Endothelial cell of umbilical vein (primary cell): ENCODE results near the gene OSBPL10. TPM values are rescaled to one million over a fixed set of nuclear protein-coding genes. Genes with fewer than 3 reads are reported as not detected.

Source experiments
- BruUV-seq: library from RNA; stranded (reverse); fragments of 400-500 nt; replicated peaks from 2 replicates; lab custom pipeline; 2021; lab: Mats Ljungman, UMichigan
- CTCF ChIA-PET: fragments of 300-600, 350-600 bp; sonication (Branson Sonifier 250); formaldehyde crosslinking; loops from one replicate; lab custom pipeline; 2021; ENCODE audit warnings: antibody characterized with exemption, inconsistent platforms; lab: Charles Lee
- POLR2A ChIA-PET: fragments of 300-600, 350-600 bp; sonication (Branson Sonifier 250); formaldehyde crosslinking; loops from one replicate; lab custom pipeline; 2021; ENCODE audit warnings: antibody characterized with exemption, inconsistent platforms; lab: Charles Lee
- DNase-seq: peaks from one replicate; pipeline ENCODE4 v3.0.0-alpha.2; 2011; ENCODE audit warnings: low read depth, low spot score
- FAIRE-seq: peaks from 2 replicates; lab custom pipeline; 2011; peaks lifted over from hg19 to GRCh38; lab: Jason Lieb, UNC
- H2AFZ ChIP-seq: 2 replicates; pipeline ENCODE4 v1.6.0; 2012; ENCODE audit warnings: low read depth, low read length, control low read depth, inconsistent platforms
- H3K27ac ChIP-seq: 2 replicates; pipeline ENCODE4 v1.5.1; 2011; ENCODE audit warnings: low read depth, mild to moderate bottlenecking, control low read depth, low read length, moderate library complexity; ENCODE audit not compliant: insufficient read depth
- H3K27me3 ChIP-seq, 2 experiments: 2 replicates each; pipeline versions ENCODE4 v1.6.0 to v1.6.1; 2011; ENCODE audit warnings: low read length in 2 of 2, mixed read lengths in 1 of 2; ENCODE audit not compliant: control insufficient read depth in 2 of 2, insufficient read depth in 2 of 2
- H3K36me3 ChIP-seq, 2 experiments: 2 replicates in 1 of 2; 3 replicates in 1 of 2; pipeline ENCODE4 v1.5.1; 2011; ENCODE audit warnings: low read length in 2 of 2, mild to moderate bottlenecking in 1 of 2, moderate library complexity in 1 of 2; ENCODE audit not compliant: control insufficient read depth in 2 of 2, insufficient read depth in 2 of 2; ENCODE audit errors: extremely low read depth in 1 of 2
- H3K4me1 ChIP-seq: 3 replicates; pipeline ENCODE4 v1.5.1; 2011; ENCODE audit warnings: mild to moderate bottlenecking, low read length; ENCODE audit not compliant: control insufficient read depth, insufficient read depth; ENCODE audit errors: extremely low read depth
- H3K4me2 ChIP-seq: 2 replicates; pipeline ENCODE4 v1.6.1; 2011; ENCODE audit warnings: low read length, control low read depth, mixed read lengths; ENCODE audit not compliant: insufficient read depth
- H3K4me3 ChIP-seq, 3 experiments: fragments of 200-600 bp in 1 of 3; sonication (generic), shearing (Covaris generic) in 1 of 3; replicated peaks in 1 of 3; 2 replicates each; pipeline ENCODE4 v1.5.1; 2011 to 2016; ENCODE audit warnings: control low read depth in 3 of 3, low read length in 3 of 3, mild to moderate bottlenecking in 2 of 3, inconsistent platforms in 1 of 3, low read depth in 1 of 3, moderate library complexity in 1 of 3; ENCODE audit not compliant: insufficient read depth in 1 of 3
- H3K79me2 ChIP-seq: 2 replicates; pipeline ENCODE4 v1.6.0; 2012; ENCODE audit warnings: low read length, inconsistent platforms; ENCODE audit not compliant: control insufficient read depth, insufficient read depth
- H3K9ac ChIP-seq: replicated peaks from 2 replicates; pipeline ENCODE3; 2011; ENCODE audit warnings: low read length, control low read depth; ENCODE audit not compliant: insufficient read depth; ENCODE audit errors: extremely low read depth
- H3K9me1 ChIP-seq: replicated peaks from 3 replicates; pipeline ENCODE4 v1.6.0; 2011; ENCODE audit warnings: mild to moderate bottlenecking, low read length; ENCODE audit not compliant: control insufficient read depth, insufficient read depth; ENCODE audit errors: extremely low read depth
- H3K9me3 ChIP-seq: replicated peaks from 2 replicates; pipeline ENCODE4 v1.5.1; 2012; ENCODE audit warnings: low read length, inconsistent platforms; ENCODE audit not compliant: control insufficient read depth, insufficient read depth
- H4K20me1 ChIP-seq: replicated peaks from 2 replicates; pipeline ENCODE3; 2011; ENCODE audit warnings: mild to moderate bottlenecking, low read length; ENCODE audit not compliant: control insufficient read depth, insufficient read depth; ENCODE audit errors: extremely low read depth
- CTCF ChIP-seq, 2 donors: IDR thresholded peaks; 1 replicate in 1 of 2; 2 replicates in 1 of 2; pipeline ENCODE4 v1.5.1; 2011; ENCODE audit warnings: low read length in 2 of 2, mild to moderate bottlenecking in 2 of 2, moderate library complexity in 2 of 2, control low read depth in 1 of 2, inconsistent platforms in 1 of 2, low read depth in 1 of 2; ENCODE audit not compliant: insufficient read depth in 1 of 2; ENCODE audit errors: extremely low read depth in 1 of 2
- EZH2 ChIP-seq: IDR thresholded peaks from 2 replicates; pipeline ENCODE4 v1.6.1; 2012; ENCODE audit warnings: borderline replicate concordance, low read depth, mild to moderate bottlenecking, moderate library complexity, low read length, inconsistent platforms; ENCODE audit not compliant: severe bottlenecking
- FOS ChIP-seq: IDR thresholded peaks from 2 replicates; pipeline ENCODE4 v1.6.1; 2011; ENCODE audit warnings: mild to moderate bottlenecking, low read length, moderate library complexity, borderline replicate concordance; ENCODE audit not compliant: insufficient read depth
- GATA2 ChIP-seq: IDR thresholded peaks from 2 replicates; pipeline ENCODE4 v1.7.0; 2011; ENCODE audit warnings: low read depth, mild to moderate bottlenecking, moderate library complexity, mixed read lengths, low read length; ENCODE audit not compliant: insufficient read length, insufficient read depth
- JUN ChIP-seq: IDR thresholded peaks from 2 replicates; pipeline ENCODE4 v1.6.1; 2011; ENCODE audit warnings: borderline replicate concordance, low read depth; ENCODE audit not compliant: insufficient read length, insufficient read depth
- MAX ChIP-seq: IDR thresholded peaks from 2 replicates; pipeline ENCODE4 v1.6.1; 2011; ENCODE audit not compliant: insufficient read depth, insufficient read length
- MYC ChIP-seq: IDR thresholded peaks from one replicate; pipeline ENCODE4 v1.6.1; 2011; ENCODE audit warnings: mild to moderate bottlenecking, low read depth, low read length
- POLR2A ChIP-seq: IDR thresholded peaks from 2 replicates; pipeline ENCODE4 v1.6.1; 2012; ENCODE audit warnings: low read depth, mild to moderate bottlenecking, control low read depth, low read length
- POLR2AphosphoS5 ChIP-seq: IDR thresholded peaks from 2 replicates; pipeline ENCODE4 v1.6.1; 2012; ENCODE audit warnings: low read depth, mild to moderate bottlenecking, control low read depth, low read length, moderate library complexity; ENCODE audit not compliant: insufficient read depth
- dilution Hi-C: fragments of 300-500 bp; cut with MboI; formaldehyde crosslinking; loops from one replicate; pipeline ENCODE4 v1.15.0; 2019; ENCODE audit warnings: low sequenced_read_pairs; ENCODE audit not compliant: extremely low pct_ligation_motif_present
- intact Hi-C: fragments of 100-400 bp; cut with micrococcal nuclease; formaldehyde crosslinking; loops from one replicate; pipeline ENCODE4 v1.10.0; 2022
- polyA plus RNA-seq, 4 experiments: library from polyadenylated mRNA; depleted of rRNA in 3 of 4; stranded (reverse) in 3 of 4; unstranded in 1 of 4; fragments of >200 nt; gene quantifications; 2 replicates each; pipeline versions ENCODE4 v1.2.1 to v1.2.3, GENCODE V29; 2011 to 2012; ENCODE audit warnings: missing spikeins in 1 of 4
- total RNA-seq: library from RNA; stranded (reverse); gene quantifications from 2 replicates; pipeline ENCODE4 v1.2.3, GENCODE V29; 2021

Gene OSBPL10
- total and polyA plus RNA-seq, 2 donors (not counting 3 experiments of a cell fraction or from before 2014, with no cell fraction given), result 10.8 to 47.6 TPM

DNA sequence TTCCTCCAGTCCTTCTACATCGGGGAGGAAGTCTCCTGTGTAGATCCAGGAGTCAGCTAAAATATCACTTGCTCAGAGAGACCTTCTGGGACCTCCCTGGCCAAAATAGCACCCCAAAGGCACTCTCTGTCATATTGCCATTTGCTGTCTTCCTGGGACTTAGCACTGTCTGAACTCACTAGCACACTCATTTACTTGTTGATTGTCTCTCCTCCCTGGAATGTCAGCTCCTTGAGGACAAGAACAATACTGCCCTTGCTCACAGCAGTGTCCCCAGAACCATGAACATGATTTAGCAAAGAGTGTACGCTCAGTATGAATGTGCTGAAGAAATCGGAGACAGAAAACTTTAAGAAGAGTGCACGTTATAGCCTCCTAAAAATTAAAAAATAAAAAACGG, 245.4 kb downstream of the OSBPL10 start:
- no peak overlapping the region for H3K4me2 ChIP-seq
- FAIRE-seq, result no peak
- H2AFZ ChIP-seq, result no peak overlapping the region
- no peak for DNase-seq
- no peaks in the 10 kb centered on the region for H3K27me3 ChIP-seq
- H3K9me1 ChIP-seq, result no peaks in the 10 kb centered on the region
- no peaks in the 10 kb centered on the region for H3K79me2 ChIP-seq
- BruUV-seq, result no TSS peak
- intact Hi-C loops (no loop called here), dilution Hi-C loops (no loop called here)
- H3K36me3 ChIP-seq, result no peaks in the 10 kb centered on the region
- TF ChIP-seq EZH2, result no peak
- ChIA-PET POLR2A (no interaction called here), CTCF (no interaction called here)
- H3K27ac ChIP-seq, result no peak overlapping the region
- no peaks in the 10 kb centered on the region for H3K9me3 ChIP-seq
- H3K9ac ChIP-seq, result no peak overlapping the region
- no peak overlapping the region for H3K4me3 ChIP-seq
- peaks cover 3% of the 10 kb centered on the region for H3K4me1 ChIP-seq
- no peaks in the 10 kb centered on the region for H4K20me1 ChIP-seq

DNA sequence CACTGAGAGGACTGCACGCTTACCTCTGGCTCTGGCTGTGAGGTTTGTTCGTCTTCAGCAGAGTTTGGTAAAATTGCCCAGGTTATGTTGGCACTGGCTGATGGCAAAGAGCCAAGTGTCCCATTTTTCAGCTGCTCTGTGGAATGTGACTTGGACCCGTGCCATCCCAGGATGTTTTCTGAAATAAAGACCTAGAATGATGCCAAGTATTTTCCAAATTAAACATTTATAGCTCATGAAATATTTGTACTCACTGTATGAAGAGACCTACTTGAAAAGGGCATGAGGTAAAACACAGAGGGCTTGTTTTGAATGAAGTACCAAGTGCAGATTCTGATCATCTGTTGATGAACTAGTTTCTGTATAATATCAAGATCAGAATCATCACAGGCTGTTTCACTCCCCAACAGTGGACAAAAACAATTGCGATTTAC, 247.8 kb downstream of the OSBPL10 start:
- H3K4me2 ChIP-seq, result no peak overlapping the region
- DNase-seq (peak; percentile 75), FAIRE-seq (peak; percentile 99)

More for the DNA sequence above, 247.8 kb downstream of the OSBPL10 start:
- CTCF ChIA-PET, result interaction anchor here (0.7 to 1.0 kb wide), 4 partner anchors 9 to 98 kb away, joined by 3 read pairs; no protein-coding TSS in a partner anchor
- no peaks in the 10 kb centered on the region for H3K9me3 ChIP-seq
- intact Hi-C loops, result no loop called here
- H3K9ac ChIP-seq, result no peak overlapping the region
- dilution Hi-C loops, result no loop called here
- H3K4me3 ChIP-seq, result no peak overlapping the region
- no peaks in the 10 kb centered on the region for H4K20me1 ChIP-seq
- H3K27ac ChIP-seq, result no peak overlapping the region
- H3K4me1 ChIP-seq, result peaks cover 3% of the 10 kb centered on the region
- H2AFZ ChIP-seq, result no peak overlapping the region
- no peaks in the 10 kb centered on the region for H3K9me1 ChIP-seq
- no peaks in the 10 kb centered on the region for H3K36me3 ChIP-seq
- POLR2A ChIA-PET, result no interaction called here
- BruUV-seq, result no TSS peak
- H3K79me2 ChIP-seq, result no peaks in the 10 kb centered on the region
- H3K27me3 ChIP-seq, result no peaks in the 10 kb centered on the region
- TF ChIP-seq MYC, result no peak
- no peak for TF ChIP-seq EZH2
- TF ChIP-seq CTCF (IDR thresholded peaks at IDR 0.05; ENCODE audit: extremely low read depth in 1 of 2, insufficient read depth in 1 of 2, low read depth in 1 of 2, low read length in 2 of 2), result no peak
- no peak for TF ChIP-seq FOS
- no peak for TF ChIP-seq JUN
- TF ChIP-seq MAX, result no peak
- TF ChIP-seq POLR2AphosphoS5, result no peak
- no peak for TF ChIP-seq GATA2
- no peak for TF ChIP-seq POLR2A
